ENCODE results near the gene DRC3.

- TF ChIP-seq CTCF (IDR thresholded peaks at IDR 0.05) = no peak
- no peak for TF ChIP-seq POLR2AphosphoS5 (IDR thresholded peaks at IDR 0.05)
- TF ChIP-seq POLR2A (IDR thresholded peaks at IDR 0.05; ENCODE audit: low read depth) = no peak
Measured at GRCh38 chr17:18000030-18000408, 27.4 kb downstream of the DRC3 start.

Data from esophagus muscularis mucosa (tissue), 3 donors.